ENCODE measurements around the gene STARD3. TPM values are rescaled to one million over a fixed set of nuclear protein-coding genes. Genes with fewer than 3 reads are reported as not detected.
A peak's percentile ranks its signal among the peaks of the same experiment; 100 is the strongest.
"Not testable (repeated sequence)": the region's sequence is repeated elsewhere in the genome, so short reads cannot be mapped to it uniquely, and the experiment has no call there.

STARD3 gene
- total RNA-seq, 6 donors from 2014 or later = 27.5 to 315 (median 84.1) TPM

GRCh38 chr17:39706383-39706782, 69.4 kb downstream of the STARD3 start:
- Histone ChIP-seq H3K4me3 (no peak overlapping the region), H3K9me3 (no peaks in the 10 kb centered on the region), H3K27me3 (no peaks in the 10 kb centered on the region), H3K36me3 (peaks cover 10 to 43% (median 35%) of the 10 kb centered on the region in 4 donors), H3K27ac (peak overlapping the region; percentile 62 to 83 (median 80)), H3K4me1 (peaks cover 21 to 62% (median 50%) of the 10 kb centered on the region in 4 donors)
- DNase-seq = no peak
- no peak for ATAC-seq (ENCODE audit: low FRiP score in 2 of 2)
- TF ChIP-seq POLR2A (IDR thresholded peaks at IDR 0.05) (no peak), EP300 (IDR thresholded peaks at IDR 0.05) (no peak), CTCF (IDR thresholded peaks at IDR 0.05) (no peak), POLR2AphosphoS5 (IDR thresholded peaks at IDR 0.05) (no peak)
- 63 to 78% methylated on average over 6 to 8 of the region's 8 CpGs for WGBS, 2 donors

DNA sequence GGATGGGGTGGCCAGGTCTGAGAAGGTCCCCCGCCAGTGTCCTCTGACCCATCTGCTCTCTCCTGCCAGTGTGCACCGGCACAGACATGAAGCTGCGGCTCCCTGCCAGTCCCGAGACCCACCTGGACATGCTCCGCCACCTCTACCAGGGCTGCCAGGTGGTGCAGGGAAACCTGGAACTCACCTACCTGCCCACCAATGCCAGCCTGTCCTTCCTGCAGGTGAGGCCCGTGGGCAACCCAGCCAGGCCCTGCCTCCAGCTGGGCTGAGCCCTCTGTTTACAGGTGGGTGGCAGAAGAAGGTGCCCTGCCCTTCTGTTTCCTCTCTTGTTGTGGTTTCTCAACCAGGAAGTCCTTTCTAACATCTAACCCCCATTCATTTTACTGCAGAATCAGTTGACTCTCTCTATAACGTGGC, 70.0 kb downstream of the STARD3 start:
- Histone ChIP-seq H3K4me3 (no peak overlapping the region), H3K27me3 (no peaks in the 10 kb centered on the region), H3K36me3 (peaks cover 13 to 48% (median 40%) of the 10 kb centered on the region in 4 donors), H3K9me3 (no peaks in the 10 kb centered on the region), H3K4me1 (peaks cover 17 to 56% (median 47%) of the 10 kb centered on the region in 4 donors), H3K27ac (peak overlapping the region; percentile 62 to 83 (median 80))
- 60 to 78% methylated on average over 2 to 7 of the region's 7 CpGs for WGBS, 2 donors
- no peak for ATAC-seq (ENCODE audit: low FRiP score in 2 of 2)
- TF ChIP-seq EP300 (IDR thresholded peaks at IDR 0.05) (no peak), POLR2AphosphoS5 (IDR thresholded peaks at IDR 0.05) (no peak), CTCF (IDR thresholded peaks at IDR 0.05) (no peak), POLR2A (IDR thresholded peaks at IDR 0.05) (no peak)
- no peak for DNase-seq

DNA sequence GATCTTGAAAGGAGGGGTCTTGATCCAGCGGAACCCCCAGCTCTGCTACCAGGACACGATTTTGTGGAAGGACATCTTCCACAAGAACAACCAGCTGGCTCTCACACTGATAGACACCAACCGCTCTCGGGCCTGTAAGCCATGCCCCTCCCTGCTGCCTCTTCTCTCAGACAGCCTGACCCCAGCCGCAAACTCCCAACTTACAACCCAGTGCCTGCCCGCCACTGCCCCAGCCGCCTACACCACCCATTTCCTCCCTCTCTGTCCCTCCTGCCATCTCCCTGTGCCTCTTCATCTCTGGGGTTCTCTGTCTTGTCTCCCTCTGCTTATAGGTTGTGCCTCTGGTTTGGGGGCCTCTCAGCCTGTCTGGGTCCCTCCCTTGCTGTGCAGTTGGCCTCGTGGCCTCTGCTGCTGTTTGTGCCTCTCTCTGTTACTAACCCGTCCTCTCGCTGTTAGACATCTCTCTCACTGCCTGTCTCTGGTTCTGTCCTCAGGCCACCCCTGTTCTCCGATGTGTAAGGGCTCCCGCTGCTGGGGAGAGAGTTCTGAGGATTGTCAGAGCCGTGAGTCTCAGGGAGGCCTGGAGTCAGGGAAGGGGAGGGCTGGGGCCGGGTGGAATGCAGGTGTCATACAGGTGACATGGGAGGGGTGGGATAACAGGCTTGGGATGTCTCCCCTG, 72.5 kb downstream of the STARD3 start:
- WGBS, 2 donors = 88% methylated on average over 13 to 14 of the region's 14 CpGs
- Histone ChIP-seq H3K27me3 (no peaks in the 10 kb centered on the region), H3K36me3 (peaks cover 13 to 72% (median 48%) of the 10 kb centered on the region in 4 donors), H3K9me3 (no peaks in the 10 kb centered on the region), H3K4me1 (peaks cover 7 to 31% (median 27%) of the 10 kb centered on the region in 4 donors), H3K4me3 (no peak overlapping the region), H3K27ac (no peak overlapping the region)
- ATAC-seq (ENCODE audit: low FRiP score in 2 of 2) (no peak), DNase-seq (no peak)
- no peak for TF ChIP-seq POLR2AphosphoS5 (IDR thresholded peaks at IDR 0.05)
- no peak for TF ChIP-seq CTCF (IDR thresholded peaks at IDR 0.05)
- no peak for TF ChIP-seq POLR2A (IDR thresholded peaks at IDR 0.05)
- no peak for TF ChIP-seq EP300 (IDR thresholded peaks at IDR 0.05)

DNA sequence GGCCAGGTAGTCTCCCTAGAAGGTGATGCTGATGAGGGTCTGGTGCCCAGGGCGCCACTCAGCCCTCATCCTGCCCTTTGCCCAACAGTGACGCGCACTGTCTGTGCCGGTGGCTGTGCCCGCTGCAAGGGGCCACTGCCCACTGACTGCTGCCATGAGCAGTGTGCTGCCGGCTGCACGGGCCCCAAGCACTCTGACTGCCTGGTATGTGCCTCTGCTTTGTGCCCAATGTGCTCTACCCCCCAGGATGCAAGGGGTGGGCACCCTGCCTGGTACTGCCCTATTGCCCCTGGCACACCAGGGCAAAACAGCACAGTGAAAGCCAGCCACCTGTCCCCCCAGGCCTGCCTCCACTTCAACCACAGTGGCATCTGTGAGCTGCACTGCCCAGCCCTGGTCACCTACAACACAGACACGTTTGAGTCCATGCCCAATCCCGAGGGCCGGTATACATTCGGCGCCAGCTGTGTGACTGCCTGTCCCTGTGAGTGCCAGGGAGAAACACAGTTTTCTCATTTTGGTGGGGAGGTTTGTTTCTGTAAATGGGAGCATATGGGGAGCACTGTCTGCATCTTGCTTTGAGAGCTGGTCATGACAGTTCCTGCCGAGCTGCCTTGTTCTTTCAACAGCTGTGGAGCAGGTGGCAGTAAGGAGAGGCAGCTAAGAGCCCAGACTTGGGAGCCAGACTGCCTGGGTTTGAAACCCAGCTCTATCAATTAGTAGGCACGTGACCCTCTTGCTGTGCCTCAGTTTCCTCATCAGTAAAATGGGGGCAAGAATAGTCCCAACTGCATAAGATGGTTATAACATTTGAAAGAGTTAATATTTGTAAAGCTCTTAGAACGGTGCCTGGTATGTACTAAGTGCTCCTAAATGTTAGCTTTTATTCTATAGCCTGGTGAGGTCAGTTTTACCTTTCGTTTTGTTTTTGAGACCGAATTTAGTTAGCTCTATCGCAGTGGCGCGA, 73.3 kb downstream of the STARD3 start:
- no peak for ATAC-seq (ENCODE audit: low FRiP score in 2 of 2)
- H3K4me1 ChIP-seq = peaks cover 7 to 23% (median 20%) of the 10 kb centered on the region in 4 donors
- no peaks in the 10 kb centered on the region for H3K9me3 ChIP-seq
- no peaks in the 10 kb centered on the region for H3K27me3 ChIP-seq
- no peak overlapping the region for H3K27ac ChIP-seq
- peak in 1 of 2 donors; percentile 65 for DNase-seq
- WGBS, 2 donors = 86 to 88% methylated on average over 8 to 20 of the region's 20 CpGs
- peaks cover 13 to 79% (median 52%) of the 10 kb centered on the region in 4 donors for H3K36me3 ChIP-seq
- TF ChIP-seq POLR2A (IDR thresholded peaks at IDR 0.05) (no peak), POLR2AphosphoS5 (IDR thresholded peaks at IDR 0.05) (no peak), EP300 (IDR thresholded peaks at IDR 0.05) (no peak), CTCF (IDR thresholded peaks at IDR 0.05) (no peak)
- H3K4me3 ChIP-seq = no peak overlapping the region

- H3K27me3 ChIP-seq; DNase-seq; H3K4me3 ChIP-seq; H3K9me3 ChIP-seq; ATAC-seq (ENCODE audit: low FRiP score in 2 of 2); H3K27ac ChIP-seq: not testable (repeated sequence)
- Histone ChIP-seq H3K36me3 (peaks cover 13 to 87% (median 60%) of the 10 kb centered on the region in 4 donors), H3K4me1 (peaks cover 7 to 18% (median 16%) of the 10 kb centered on the region in 4 donors)
- 87 to 96% methylated on average over 11 of the region's 11 CpGs for WGBS, 2 donors
These were observed 74.1 kb downstream of the STARD3 start for GRCh38 chr17:39711071-39711470.

Data from upper lobe of left lung (tissue), 6 donors.